GM13976 (cell line): ENCODE data around the gene KYAT1.

Experiments
- DNase-seq: peaks from one replicate; pipeline ENCODE4 v3.0.0; 2012; ENCODE audit warnings: low spot score
- in situ Hi-C: fragments of 300-500 bp; cut with MboI; formaldehyde crosslinking; loops from one replicate; pipeline ENCODE4 v1.12.0; 2022; ENCODE audit warnings: low sequenced_read_pairs, mixed read lengths, inconsistent platforms; ENCODE audit not compliant: unreplicated experiment
- TF ChIP-seq, protein P1 (sequence below): IDR thresholded peaks from 2 replicates; pipeline ENCODE4 v1.5.1; 2012; ENCODE audit warnings: borderline replicate concordance, mild to moderate bottlenecking; ENCODE audit not compliant: insufficient read depth; ENCODE audit errors: extremely low read depth, missing control alignments, control extremely low read depth

KYAT1 gene

DNA sequence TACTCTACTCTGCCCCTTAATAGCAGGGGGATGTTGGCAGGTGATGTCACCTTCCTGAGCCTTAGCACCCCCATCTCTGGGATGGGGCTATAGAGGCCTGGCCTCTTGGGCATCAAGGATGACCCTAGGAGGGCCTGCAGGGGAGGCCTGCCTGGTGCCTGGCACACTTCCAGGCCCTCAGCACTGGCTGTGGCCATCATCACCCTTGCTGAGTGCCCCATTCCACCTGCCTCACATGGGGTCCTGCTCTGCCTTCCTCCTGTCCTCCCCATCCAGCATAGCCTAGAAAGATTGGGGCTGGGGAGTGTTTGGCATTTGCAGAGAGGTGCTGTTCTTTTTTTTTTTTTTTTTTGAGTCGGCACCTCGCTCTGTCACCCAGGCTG, 21.3 kb upstream of the KYAT1 start:
- DNase-seq, result no peak
- TF ChIP-seq, protein P1, sequence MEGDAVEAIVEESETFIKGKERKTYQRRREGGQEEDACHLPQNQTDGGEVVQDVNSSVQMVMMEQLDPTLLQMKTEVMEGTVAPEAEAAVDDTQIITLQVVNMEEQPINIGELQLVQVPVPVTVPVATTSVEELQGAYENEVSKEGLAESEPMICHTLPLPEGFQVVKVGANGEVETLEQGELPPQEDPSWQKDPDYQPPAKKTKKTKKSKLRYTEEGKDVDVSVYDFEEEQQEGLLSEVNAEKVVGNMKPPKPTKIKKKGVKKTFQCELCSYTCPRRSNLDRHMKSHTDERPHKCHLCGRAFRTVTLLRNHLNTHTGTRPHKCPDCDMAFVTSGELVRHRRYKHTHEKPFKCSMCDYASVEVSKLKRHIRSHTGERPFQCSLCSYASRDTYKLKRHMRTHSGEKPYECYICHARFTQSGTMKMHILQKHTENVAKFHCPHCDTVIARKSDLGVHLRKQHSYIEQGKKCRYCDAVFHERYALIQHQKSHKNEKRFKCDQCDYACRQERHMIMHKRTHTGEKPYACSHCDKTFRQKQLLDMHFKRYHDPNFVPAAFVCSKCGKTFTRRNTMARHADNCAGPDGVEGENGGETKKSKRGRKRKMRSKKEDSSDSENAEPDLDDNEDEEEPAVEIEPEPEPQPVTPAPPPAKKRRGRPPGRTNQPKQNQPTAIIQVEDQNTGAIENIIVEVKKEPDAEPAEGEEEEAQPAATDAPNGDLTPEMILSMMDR, result no peak

DNA sequence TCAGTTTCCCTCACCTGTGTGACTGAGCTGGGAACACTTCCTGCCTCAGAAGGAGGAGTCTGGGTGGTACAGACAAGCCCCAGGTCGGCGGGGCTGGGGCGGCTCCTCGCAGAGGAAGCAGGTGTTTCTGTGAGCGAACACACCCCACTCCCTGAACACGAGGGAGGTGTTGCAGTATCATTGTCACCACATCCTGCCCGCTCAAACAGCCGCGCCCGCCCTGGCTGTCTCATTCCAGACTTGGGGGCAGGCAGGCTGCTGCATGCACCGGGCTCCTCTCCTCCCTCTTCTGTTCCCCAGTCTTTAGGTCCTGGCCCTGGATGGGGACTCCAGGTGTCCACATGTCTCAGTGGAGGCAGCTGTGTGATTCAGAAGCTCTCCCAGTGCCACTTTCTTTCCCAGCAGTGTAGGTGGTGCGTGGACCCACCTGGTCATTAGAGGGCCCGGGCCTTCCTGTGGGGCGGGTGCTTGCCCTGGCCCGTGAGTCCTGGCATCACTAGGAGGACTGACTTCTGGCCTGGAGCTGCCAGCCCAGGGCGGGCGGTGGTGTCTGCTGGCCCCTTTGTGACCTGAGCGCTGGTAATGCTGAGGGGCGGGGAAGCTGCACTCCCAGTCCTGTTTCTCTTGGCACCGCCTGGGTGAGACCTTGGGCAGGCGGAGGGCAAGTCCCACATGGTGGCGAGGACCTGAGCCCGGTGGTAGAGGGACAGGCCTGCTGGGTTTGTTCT, 20.8 kb upstream of the KYAT1 start:
- peak; percentile 88 for DNase-seq
- TF ChIP-seq, protein P1, result no peak
- in situ Hi-C loops, result no loop called here

More for the DNA sequence above, 21.3 kb upstream of the KYAT1 start:
- in situ Hi-C loops, result no loop called here

DNA sequence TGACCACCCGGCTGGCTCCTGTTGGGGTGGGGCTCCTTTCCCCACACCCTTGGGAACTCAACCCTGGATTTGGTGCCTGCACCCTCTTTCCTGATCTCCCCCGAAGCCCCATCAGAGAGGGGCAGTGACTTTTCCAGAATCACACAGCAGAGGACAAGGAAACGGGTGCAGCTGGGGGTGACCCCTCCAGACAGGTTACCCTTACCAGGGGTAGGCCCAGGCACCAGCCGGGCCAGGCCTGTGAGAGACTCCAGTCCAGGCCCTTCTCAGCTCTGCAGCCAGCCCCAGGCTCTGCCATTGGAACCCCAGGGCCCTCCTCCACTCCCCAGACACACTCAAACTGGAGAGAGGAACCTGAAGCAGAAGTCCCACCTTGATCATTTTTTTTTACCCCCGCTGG, 20.1 kb upstream of the KYAT1 start:
- in situ Hi-C loops, result no loop called here
- DNase-seq, result no peak
- TF ChIP-seq, protein P1, result no peak

DNA sequence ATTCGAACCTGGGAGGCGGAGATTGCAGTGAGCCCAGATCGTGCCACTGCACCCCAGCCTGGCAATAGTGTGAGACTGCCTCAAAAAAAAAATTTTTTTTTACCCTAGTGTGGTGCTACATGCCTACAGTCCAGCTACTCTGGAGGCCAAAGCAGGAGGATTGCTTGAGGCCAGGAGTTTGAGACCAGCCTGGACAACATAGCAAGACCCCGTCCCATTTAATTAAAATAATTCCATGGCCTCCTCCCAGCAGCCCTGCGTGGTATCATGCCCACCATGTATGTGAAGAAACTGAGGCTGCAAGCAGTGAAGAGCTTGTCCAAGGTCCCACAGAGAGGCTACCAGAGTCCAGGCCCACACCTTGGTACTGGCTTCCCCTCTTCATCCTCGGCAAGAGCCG, 19.6 kb upstream of the KYAT1 start:
- TF ChIP-seq, protein P1, result no peak
- no peak for DNase-seq
- in situ Hi-C loops, result no loop called here

DNA sequence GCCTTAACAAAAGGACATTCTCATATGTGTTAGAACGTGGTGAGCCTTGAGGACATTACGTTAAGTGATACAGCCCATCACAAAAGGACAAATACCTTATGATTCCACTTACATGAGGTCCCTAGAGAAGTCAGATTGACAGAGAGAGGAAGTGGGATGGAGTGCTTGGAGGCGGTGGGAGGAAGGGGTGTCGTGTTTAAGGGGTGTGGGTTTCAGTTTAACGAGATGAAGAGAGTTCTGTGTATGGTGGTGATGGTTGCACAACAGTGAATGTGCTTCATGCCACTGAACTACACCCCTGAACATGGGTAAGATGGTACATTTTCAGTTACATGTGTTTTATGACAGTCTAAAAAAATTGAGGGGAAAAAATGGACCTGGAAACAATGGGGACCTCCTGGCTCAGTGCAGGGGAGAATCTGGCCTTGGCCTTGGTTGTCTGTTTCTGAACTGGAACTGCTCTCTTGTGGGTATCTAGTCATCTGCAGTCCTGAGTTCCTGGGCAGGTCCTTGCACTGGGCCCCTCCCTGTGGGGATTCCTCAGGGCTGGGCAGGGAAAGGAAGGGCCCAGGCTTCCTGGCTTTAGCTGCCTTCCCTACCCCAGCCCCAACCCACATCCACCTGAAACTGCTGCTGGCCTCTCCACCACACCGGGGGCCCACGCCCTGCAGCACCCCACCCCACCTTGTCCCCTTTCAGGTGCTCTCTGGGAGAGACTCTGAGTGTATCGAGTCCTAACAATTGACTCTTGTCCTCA, 18.0 kb upstream of the KYAT1 start:
- DNase-seq, result peak; percentile 60
- in situ Hi-C loops, result no loop called here
- TF ChIP-seq, protein P1, result no peak

DNA sequence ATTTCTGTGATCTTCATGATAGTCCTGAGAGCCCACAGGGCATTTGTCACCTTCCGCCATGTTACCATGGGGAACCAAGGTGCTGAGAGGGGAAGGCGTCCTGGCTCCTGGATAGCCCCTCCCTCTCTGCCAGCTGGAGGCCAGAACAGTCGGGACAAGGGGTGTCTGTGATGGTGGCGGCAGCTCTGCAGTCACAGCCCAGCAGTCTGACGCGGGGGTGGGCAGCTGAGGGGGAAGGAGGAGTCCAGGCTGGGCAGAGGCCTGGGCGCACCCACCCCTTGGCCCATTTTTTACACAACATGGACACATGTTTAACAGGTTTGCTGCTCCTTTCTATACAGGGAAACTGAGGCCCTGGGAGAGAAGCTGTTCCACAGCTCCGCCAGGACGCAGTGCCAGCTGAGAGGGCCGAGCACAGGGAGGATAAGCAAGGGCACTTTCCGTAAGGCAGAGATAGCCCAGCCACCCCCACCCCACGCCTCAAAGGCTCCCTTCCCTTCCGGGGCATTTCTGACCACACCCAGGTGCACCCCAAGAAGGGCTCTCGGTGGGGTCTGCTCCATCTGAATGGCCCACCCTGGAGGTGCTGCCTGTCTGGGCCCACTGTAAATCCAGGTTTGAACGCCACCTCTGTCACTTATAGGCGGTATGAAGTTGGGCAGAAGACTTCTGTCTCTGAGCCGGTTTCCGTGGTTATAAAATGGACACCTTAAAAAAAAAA, 17.3 kb upstream of the KYAT1 start:
- TF ChIP-seq, protein P1, result no peak
- DNase-seq, result no peak
- in situ Hi-C loops, result no loop called here
